Gastrocnemius medialis (tissue), 4 donors: ENCODE measurements around the gene NDUFAF4. TPM values are rescaled to one million over a fixed set of nuclear protein-coding genes. Genes with fewer than 3 reads are reported as not detected.
"Not testable (repeated sequence)": the region's sequence is repeated elsewhere in the genome, so short reads cannot be mapped to it uniquely, and the experiment has no call there.

Experiments used
- ATAC-seq, 2 donors: fragments of 150-250 bp; one replicate each; pipeline ENCODE4 v1.9.1; 2016
- DNase-seq, 2 donors: peaks; one replicate each; pipeline ENCODE4 v3.0.0-alpha.2; 2019
- H3K27ac ChIP-seq, 4 donors: fragments of 200-600 bp; sonication (generic); 1 replicate in 1 of 4; 2 replicates in 3 of 4; pipeline ENCODE4 v1.5.1; 2016 to 2018; ENCODE audit warnings: mild to moderate bottlenecking in 2 of 4, moderate library complexity in 1 of 4
- H3K27me3 ChIP-seq, 3 donors: fragments of 200-600 bp; sonication (generic) in 2 of 3; 1 replicate in 1 of 3; 2 replicates in 2 of 3; pipeline versions ENCODE4 v1.5.1 to v1.6.0; 2016 to 2019; ENCODE audit warnings: mild to moderate bottlenecking in 1 of 3, moderate library complexity in 1 of 3
- H3K36me3 ChIP-seq, 2 donors: fragments of 200-600 bp; sonication (generic) in 1 of 2; one replicate each; pipeline ENCODE4 v1.5.1; 2017 to 2018
- H3K4me1 ChIP-seq, 2 donors: fragments of 200-600 bp; sonication (generic) in 1 of 2; one replicate each; pipeline ENCODE4 v1.5.1; 2016 to 2017; ENCODE audit warnings: mild to moderate bottlenecking in 2 of 2
- H3K4me3 ChIP-seq, 4 donors: fragments of 200-600 bp; sonication (generic) in 3 of 4; 1 replicate in 1 of 4; 2 replicates in 3 of 4; pipeline ENCODE4 v1.5.1; 2016 to 2019; ENCODE audit warnings: mild to moderate bottlenecking in 2 of 4
- H3K9me3 ChIP-seq, 3 donors: fragments of 200-600 bp; sonication (generic) in 2 of 3; 1 replicate in 1 of 3; 2 replicates in 2 of 3; pipeline ENCODE4 v1.5.1; 2016 to 2019
- POLR2A ChIP-seq, 2 donors: fragments of 450-650 bp; IDR thresholded peaks; one replicate each; pipeline ENCODE4 v1.6.1; 2017; ENCODE audit warnings: antibody characterized with exemption in 2 of 2, mild to moderate bottlenecking in 2 of 2, moderate library complexity in 2 of 2
- in situ Hi-C, 4 donors: fragments of 200-750 bp; cut with MboI; loops; one replicate each; pipeline versions ENCODE4 v1.15.0 to v1.8.0; 2017; ENCODE audit warnings: low sequenced_read_pairs in 4 of 4
- intact Hi-C: fragments of 100-400 bp; cut with DNase I; formaldehyde crosslinking; loops from one replicate; pipeline ENCODE4 v1.15.1; 2023; ENCODE audit warnings: low total_unique reads
- total RNA-seq, 4 donors: library from RNA; depleted of rRNA; stranded (reverse); fragments of >200 nt; gene quantifications; one replicate each; pipeline versions ENCODE4 v1.1.0 to v1.2.3, GENCODE V29; 2016
- TF ChIP-seq, protein P1 (sequence below), 5 experiments: fragments of 450-650 bp in 3 of 5; fragments of 200-600 bp in 2 of 5; sonication (generic) in 2 of 5; IDR thresholded peaks in 4 of 5; conservative IDR thresholded peaks in 1 of 5; 1 replicate in 4 of 5; 2 replicates in 1 of 5; pipeline ENCODE4 v1.5.1; 2016 to 2019; ENCODE audit warnings: antibody characterized with exemption in 5 of 5, mild to moderate bottlenecking in 3 of 5, moderate library complexity in 3 of 5

The NDUFAF4 gene
- total RNA-seq, 4 donors from 2014 or later, result 31.3 to 63.9 (median 45.8) TPM

GRCh38 chr6:96886519-96886918, 11.2 kb downstream of the NDUFAF4 start:
- Histone ChIP-seq H3K27me3 (no peaks in the 10 kb centered on the region), H3K4me3 (no peak overlapping the region), H3K36me3 (peaks cover 2 to 22% of the 10 kb centered on the region in 2 donors), H3K9me3 (no peaks in the 10 kb centered on the region), H3K4me1 (no peaks in the 10 kb centered on the region), H3K27ac (no peak overlapping the region)
- no peak for ATAC-seq
- no peak for TF ChIP-seq POLR2A (IDR thresholded peaks at IDR 0.05)
- TF ChIP-seq, protein P1, sequence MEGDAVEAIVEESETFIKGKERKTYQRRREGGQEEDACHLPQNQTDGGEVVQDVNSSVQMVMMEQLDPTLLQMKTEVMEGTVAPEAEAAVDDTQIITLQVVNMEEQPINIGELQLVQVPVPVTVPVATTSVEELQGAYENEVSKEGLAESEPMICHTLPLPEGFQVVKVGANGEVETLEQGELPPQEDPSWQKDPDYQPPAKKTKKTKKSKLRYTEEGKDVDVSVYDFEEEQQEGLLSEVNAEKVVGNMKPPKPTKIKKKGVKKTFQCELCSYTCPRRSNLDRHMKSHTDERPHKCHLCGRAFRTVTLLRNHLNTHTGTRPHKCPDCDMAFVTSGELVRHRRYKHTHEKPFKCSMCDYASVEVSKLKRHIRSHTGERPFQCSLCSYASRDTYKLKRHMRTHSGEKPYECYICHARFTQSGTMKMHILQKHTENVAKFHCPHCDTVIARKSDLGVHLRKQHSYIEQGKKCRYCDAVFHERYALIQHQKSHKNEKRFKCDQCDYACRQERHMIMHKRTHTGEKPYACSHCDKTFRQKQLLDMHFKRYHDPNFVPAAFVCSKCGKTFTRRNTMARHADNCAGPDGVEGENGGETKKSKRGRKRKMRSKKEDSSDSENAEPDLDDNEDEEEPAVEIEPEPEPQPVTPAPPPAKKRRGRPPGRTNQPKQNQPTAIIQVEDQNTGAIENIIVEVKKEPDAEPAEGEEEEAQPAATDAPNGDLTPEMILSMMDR (IDR thresholded peaks at IDR 0.05 in 4 of 5, conservative IDR thresholded peaks at IDR 0.05 in 1 of 5), result no peak
- DNase-seq, result no peak
- in situ Hi-C loops, result loop anchor here in 2 of 4 donors (25.0 kb wide), 1 partner anchor 349 kb away; no protein-coding TSS in a partner anchor
- intact Hi-C loops, result no loop called here

- H3K4me3 ChIP-seq, H3K27me3 ChIP-seq, DNase-seq, ATAC-seq, H3K36me3 ChIP-seq, H3K27ac ChIP-seq, H3K9me3 ChIP-seq, H3K4me1 ChIP-seq, intact Hi-C loops: not testable (repeated sequence)
- in situ Hi-C loops, result loop anchor here in 2 of 4 donors (25.0 kb wide), 1 partner anchor 348 kb away; no protein-coding TSS in a partner anchor
These were observed 12.5 kb downstream of the NDUFAF4 start for GRCh38 chr6:96885187-96885631.

DNA sequence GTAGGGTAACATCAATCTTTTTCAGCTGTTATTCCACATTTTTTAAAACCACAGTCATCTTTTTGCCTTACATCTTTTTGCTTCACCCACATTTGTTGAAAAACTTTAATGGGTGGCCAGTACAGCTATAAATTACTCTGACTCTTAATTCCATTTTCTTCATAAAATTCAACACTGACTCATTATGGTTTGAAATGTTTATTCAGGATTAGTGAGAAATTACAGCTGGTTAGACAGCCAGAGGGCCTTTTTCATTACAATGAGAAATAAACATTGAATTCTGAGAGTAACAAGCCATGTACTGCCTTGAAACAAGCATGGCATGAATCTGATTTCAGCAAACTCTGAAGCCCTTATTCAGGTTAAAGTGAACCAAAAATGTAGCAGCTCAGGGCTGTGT, 19.5 kb downstream of the NDUFAF4 start:
- no peaks in the 10 kb centered on the region for H3K27me3 ChIP-seq
- TF ChIP-seq, protein P1 (IDR thresholded peaks at IDR 0.05 in 4 of 5, conservative IDR thresholded peaks at IDR 0.05 in 1 of 5), result no peak
- no peak for TF ChIP-seq POLR2A (IDR thresholded peaks at IDR 0.05)
- H3K4me1 ChIP-seq, result no peaks in the 10 kb centered on the region
- ATAC-seq, result no peak
- H3K9me3 ChIP-seq, result no peaks in the 10 kb centered on the region
- no peaks in the 10 kb centered on the region for H3K36me3 ChIP-seq
- intact Hi-C loops, result no loop called here
- in situ Hi-C loops, result loop anchor here in 2 of 4 donors (25.0 kb wide), 1 partner anchor 341 kb away; no protein-coding TSS in a partner anchor
- H3K27ac ChIP-seq, result no peak overlapping the region
- H3K4me3 ChIP-seq, result no peak overlapping the region
- no peak for DNase-seq

GRCh38 chr6:96876886-96877545, 20.7 kb downstream of the NDUFAF4 start:
- ATAC-seq, result no peak
- Histone ChIP-seq H3K9me3 (no peaks in the 10 kb centered on the region), H3K4me1 (no peaks in the 10 kb centered on the region), H3K27ac (no peak overlapping the region), H3K27me3 (no peaks in the 10 kb centered on the region), H3K4me3 (no peak overlapping the region), H3K36me3 (no peaks in the 10 kb centered on the region)
- TF ChIP-seq POLR2A (IDR thresholded peaks at IDR 0.05), result no peak
- TF ChIP-seq, protein P1 (IDR thresholded peaks at IDR 0.05 in 4 of 5, conservative IDR thresholded peaks at IDR 0.05 in 1 of 5), result no peak
- DNase-seq, result no peak
- intact Hi-C loops, result no loop called here
- in situ Hi-C loops, result loop anchor here in 2 of 4 donors (25.0 kb wide), 1 partner anchor 340 kb away; no protein-coding TSS in a partner anchor

DNA sequence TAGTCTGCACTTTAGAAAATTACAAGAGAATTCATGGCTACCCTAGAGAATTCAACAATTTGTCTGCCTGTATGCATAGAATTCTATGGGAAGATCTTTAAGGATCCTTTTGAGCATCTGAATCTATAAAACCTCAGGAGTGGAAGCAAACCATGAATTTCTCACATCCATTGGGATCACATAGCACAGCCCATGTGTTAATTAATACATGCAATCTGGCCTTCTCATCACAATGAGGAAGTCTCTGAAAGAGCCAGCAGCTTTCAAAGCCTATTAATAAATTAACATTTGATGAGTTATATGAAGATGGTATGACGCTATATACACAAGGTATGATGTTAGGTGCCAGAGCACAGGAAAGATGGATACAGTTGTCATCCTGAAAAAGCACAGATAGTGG, 24.7 kb downstream of the NDUFAF4 start:
- in situ Hi-C loops (no loop called here), intact Hi-C loops (no loop called here)

More for the DNA sequence above, 24.7 kb downstream of the NDUFAF4 start:
- no peaks in the 10 kb centered on the region for H3K9me3 ChIP-seq
- TF ChIP-seq POLR2A (IDR thresholded peaks at IDR 0.05), result no peak
- TF ChIP-seq, protein P1 (IDR thresholded peaks at IDR 0.05 in 4 of 5, conservative IDR thresholded peaks at IDR 0.05 in 1 of 5), result no peak
- H3K36me3 ChIP-seq, result no peaks in the 10 kb centered on the region
- ATAC-seq (no peak), DNase-seq (no peak)
- no peaks in the 10 kb centered on the region for H3K27me3 ChIP-seq
- H3K27ac ChIP-seq, result no peak overlapping the region
- H3K4me3 ChIP-seq, result no peak overlapping the region
- H3K4me1 ChIP-seq, result no peaks in the 10 kb centered on the region
